IMR-90 (cell line): Measurements from ENCODE around the gene IDI2. TPM values are rescaled to one million over a fixed set of nuclear protein-coding genes. Genes with fewer than 3 reads are reported as not detected.

Source experiments
- ATAC-seq: fragments of 200-7000 bp; cut with Tn5 transposase; 2 replicates; pipeline ENCODE4 v1.9.1; 2020; ENCODE audit warnings: low read depth, mild to moderate bottlenecking, moderate library complexity
- Bru-seq: library from RNA; stranded (reverse); fragments of 400-500 nt; gene quantifications from one replicate; lab custom pipeline; 2021; lab: Mats Ljungman, UMichigan
- BruChase-seq, 2 experiments: library from RNA; stranded (reverse); fragments of 400-500 nt; gene quantifications; one replicate each; lab custom pipeline; 2021; lab: Mats Ljungman, UMichigan
- BruUV-seq: library from RNA; stranded (reverse); fragments of 400-500 nt; replicated peaks from 2 replicates; lab custom pipeline; 2021; lab: Mats Ljungman, UMichigan
- CTCF ChIA-PET: fragments of 300-600 bp; formaldehyde crosslinking; extraction: SDS; loops from one replicate; lab custom pipeline; 2021; ENCODE audit warnings: antibody characterized with exemption; lab: Yijun Ruan, JAX
- POLR2A ChIA-PET: fragments of 300-600 bp; sonication (Branson Sonifier 250); formaldehyde crosslinking; loops from one replicate; lab custom pipeline; 2022; ENCODE audit warnings: antibody characterized with exemption; ENCODE audit not compliant: unreplicated experiment; lab: Charles Lee
- DNase-seq: peaks from one replicate; pipeline ENCODE4 v3.0.0; 2013
- H2AFZ ChIP-seq: replicated peaks from 2 replicates; pipeline ENCODE3; 2013; ENCODE audit warnings: low read length, mild to moderate bottlenecking; ENCODE audit not compliant: poor library complexity
- H2AK5ac ChIP-seq: 2 replicates; pipeline ENCODE4 v1.6.1; 2013; ENCODE audit warnings: low read depth, low read length, inconsistent platforms
- H2AK9ac ChIP-seq: replicated peaks from 2 replicates; pipeline ENCODE3; 2013; ENCODE audit warnings: mild to moderate bottlenecking, low read depth, low read length, moderate library complexity; ENCODE audit not compliant: poor library complexity
- H2BK120ac ChIP-seq: 2 replicates; pipeline ENCODE4 v1.6.1; 2013; ENCODE audit warnings: low read depth, low read length, inconsistent platforms
- H2BK15ac ChIP-seq: 3 replicates; pipeline ENCODE4 v1.6.1; 2013; ENCODE audit warnings: low read depth, low read length, inconsistent platforms
- H2BK20ac ChIP-seq: 2 replicates; pipeline ENCODE4 v1.6.1; 2013; ENCODE audit warnings: low read depth, mild to moderate bottlenecking, inconsistent platforms, low read length, moderate library complexity
- H2BK5ac ChIP-seq: 2 replicates; pipeline ENCODE4 v1.6.1; 2013; ENCODE audit warnings: mild to moderate bottlenecking, low read depth, low read length, inconsistent platforms; ENCODE audit not compliant: poor library complexity, severe bottlenecking
- H3K14ac ChIP-seq: replicated peaks from 2 replicates; pipeline ENCODE4 v1.6.1; 2013; ENCODE audit warnings: low read depth, low read length, inconsistent platforms
- H3K18ac ChIP-seq: 2 replicates; pipeline ENCODE4 v1.6.1; 2013; ENCODE audit warnings: low read depth, low read length, control low read depth
- H3K23ac ChIP-seq: 2 replicates; pipeline ENCODE4 v1.6.1; 2013; ENCODE audit warnings: low read depth, low read length, inconsistent platforms
- H3K27ac ChIP-seq: 2 replicates; pipeline ENCODE4 v1.5.1; 2013; ENCODE audit warnings: mild to moderate bottlenecking, control low read depth, low read length; ENCODE audit not compliant: insufficient read depth
- H3K27me3 ChIP-seq: 2 replicates; pipeline ENCODE4 v1.6.1; 2013; ENCODE audit warnings: low read length; ENCODE audit not compliant: control insufficient read depth, insufficient read depth
- H3K36me3 ChIP-seq: 2 replicates; pipeline ENCODE4 v1.6.1; 2013; ENCODE audit warnings: low read length, mixed read lengths; ENCODE audit not compliant: control insufficient read depth, insufficient read depth
- H3K4ac ChIP-seq: 2 replicates; pipeline ENCODE4 v1.6.1; 2013; ENCODE audit warnings: low read depth, low read length, inconsistent platforms
- H3K4me1 ChIP-seq: 2 replicates; pipeline ENCODE4 v1.6.1; 2013; ENCODE audit warnings: low read length, mixed read lengths; ENCODE audit not compliant: control insufficient read depth, insufficient read depth
- H3K4me2 ChIP-seq: 2 replicates; pipeline ENCODE4 v1.6.1; 2013; ENCODE audit warnings: low read depth, mild to moderate bottlenecking, control low read depth, low read length, moderate library complexity
- H3K4me3 ChIP-seq: 2 replicates; pipeline ENCODE4 v1.5.1; 2013; ENCODE audit warnings: low read depth, mild to moderate bottlenecking, control low read depth, low read length, moderate library complexity; ENCODE audit not compliant: insufficient read depth
- H3K56ac ChIP-seq: 2 replicates; pipeline ENCODE4 v1.6.1; 2013; ENCODE audit warnings: low read length, inconsistent platforms; ENCODE audit not compliant: insufficient read depth; ENCODE audit errors: extremely low read depth
- H3K79me1 ChIP-seq, 2 experiments: 2 replicates each; pipeline ENCODE4 v1.6.1; 2013; ENCODE audit warnings: low read length in 2 of 2, inconsistent platforms in 1 of 2, low read depth in 1 of 2
- H3K9ac ChIP-seq: 2 replicates; pipeline ENCODE4 v1.6.1; 2013; ENCODE audit warnings: low read depth, low read length, control low read depth
- H3K9me1 ChIP-seq: 2 replicates; pipeline ENCODE4 v1.6.1; 2013; ENCODE audit warnings: low read length, inconsistent platforms; ENCODE audit not compliant: insufficient read depth
- H3K9me3 ChIP-seq: 2 replicates; pipeline ENCODE4 v1.6.1; 2013; ENCODE audit warnings: low read length; ENCODE audit not compliant: control insufficient read depth, insufficient read depth
- H4K20me1 ChIP-seq: 2 replicates; pipeline ENCODE4 v1.6.1; 2013; ENCODE audit warnings: low read length, inconsistent platforms; ENCODE audit not compliant: insufficient read depth
- H4K5ac ChIP-seq: 2 replicates; pipeline ENCODE4 v1.6.1; 2013; ENCODE audit warnings: mild to moderate bottlenecking, low read depth, low read length, control low read depth
- H4K8ac ChIP-seq, 2 experiments: 2 replicates each; pipeline ENCODE4 v1.6.1; 2013; ENCODE audit warnings: low read depth in 2 of 2, low read length in 2 of 2, control low read depth in 1 of 2, inconsistent platforms in 1 of 2
- H4K91ac ChIP-seq: 2 replicates; pipeline ENCODE4 v1.6.1; 2013; ENCODE audit warnings: low read depth, low read length, inconsistent platforms; ENCODE audit not compliant: insufficient read depth
- CHD1 ChIP-seq: IDR thresholded peaks from 2 replicates; pipeline ENCODE4 v1.6.1; 2012; ENCODE audit warnings: low read depth, low read length, improper control_type of control experiment
- CTCF ChIP-seq: conservative IDR thresholded peaks from 2 replicates; pipeline ENCODE4 v1.5.1; 2012; ENCODE audit warnings: mild to moderate bottlenecking, low read depth, low read length, improper control_type of control experiment
- ELK1 ChIP-seq: fragments of 150-350 bp; IDR thresholded peaks from 2 replicates; pipeline ENCODE4 v1.6.1; 2016; ENCODE audit warnings: low read depth, mild to moderate bottlenecking, low read length, moderate library complexity, borderline replicate concordance
- MAFK ChIP-seq: IDR thresholded peaks from 2 replicates; pipeline ENCODE4 v1.6.1; 2012; ENCODE audit warnings: low read depth, low read length, improper control_type of control experiment
- MAZ ChIP-seq: IDR thresholded peaks from 2 replicates; pipeline ENCODE4 v1.6.1; 2012; ENCODE audit warnings: low read depth, mild to moderate bottlenecking, low read length, improper control_type of control experiment, moderate library complexity, borderline replicate concordance
- MXI1 ChIP-seq: IDR thresholded peaks from 2 replicates; pipeline ENCODE4 v1.6.1; 2012; ENCODE audit warnings: low read depth, mild to moderate bottlenecking, low read length, moderate library complexity, borderline replicate concordance
- POLR2A ChIP-seq: IDR thresholded peaks from 2 replicates; pipeline ENCODE4 v1.6.1; 2012; ENCODE audit warnings: mild to moderate bottlenecking, low read depth, low read length
- RFX5 ChIP-seq: IDR thresholded peaks from 2 replicates; pipeline ENCODE4 v1.8.0; 2012; ENCODE audit warnings: low read depth, mild to moderate bottlenecking, low read length, moderate library complexity
- SMC3 ChIP-seq: fragments of 150-350 bp; IDR thresholded peaks from 2 replicates; pipeline ENCODE4 v1.6.1; 2016; ENCODE audit warnings: low read depth, mild to moderate bottlenecking, antibody characterized with exemption, low read length, moderate library complexity
- WGBS, 2 experiments: methylation state at CpG; one replicate each; pipeline versions ENCODE4 v1.1.5 to v1.1.7; 2013; ENCODE audit warnings: missing lambda C conversion rate in 2 of 2; ENCODE audit not compliant: insufficient read length in 1 of 2; ENCODE audit errors: extremely low coverage in 2 of 2; 5-methylcytosine and 5-hydroxymethylcytosine counted together
- dilution Hi-C: fragments of 300-500 bp; cut with HindIII; formaldehyde crosslinking; loops from one replicate; pipeline ENCODE4 v1.14.3; 2018; ENCODE audit warnings: low sequenced_read_pairs; ENCODE audit not compliant: unreplicated experiment
- in situ Hi-C: fragments of 300-500 bp; cut with MboI; formaldehyde crosslinking; loops from 3 replicates; pipeline ENCODE4 v1.14.3; 2019; ENCODE audit warnings: low sequenced_read_pairs, inconsistent platforms, mixed read lengths
- intact Hi-C: fragments of 100-400 bp; cut with micrococcal nuclease; formaldehyde crosslinking; loops from 2 replicates; pipeline ENCODE4 v1.10.0; 2022
- long read RNA-seq: library from polyadenylated mRNA; unstranded; transcript quantifications from one replicate; pipeline ENCODE4 v2.0.0, GENCODE V29; 2021; ENCODE audit not compliant: unreplicated experiment
- polyA plus RNA-seq, 3 experiments: library from polyadenylated mRNA; depleted of rRNA; stranded (reverse); fragments of >200 nt; gene quantifications; 2 replicates each; pipeline ENCODE4 v1.2.3, GENCODE V29; 2012; ENCODE audit warnings: low replicate concordance in 1 of 3
- total RNA-seq: library from RNA; depleted of rRNA; stranded (reverse); fragments of >200 nt; gene quantifications from 2 replicates; pipeline ENCODE4 v1.2.3, GENCODE V29; 2012; rRNA removed

Gene IDI2
- not detected in 2 replicates for total RNA-seq
- not detected in 2 replicates for polyA plus RNA-seq (2012; rRNA removed)
- polyA plus RNA-seq (2012; cell fraction: cytosol; rRNA removed) = not detected in 2 replicates
- polyA plus RNA-seq (2012; cell fraction: nucleus; rRNA removed; ENCODE audit: low replicate concordance) = not detected in 2 replicates
- percentile 5 among the genes with signal in this experiment for Bru-seq, nascent RNA
- BruChase-seq, experiment 1, labeled RNA remaining after a 6-hour chase = percentile 9 among the genes with signal in this experiment
- not detected for BruChase-seq, experiment 2, labeled RNA remaining after a 2-hour chase
- long read RNA-seq = 0 reads

DNA sequence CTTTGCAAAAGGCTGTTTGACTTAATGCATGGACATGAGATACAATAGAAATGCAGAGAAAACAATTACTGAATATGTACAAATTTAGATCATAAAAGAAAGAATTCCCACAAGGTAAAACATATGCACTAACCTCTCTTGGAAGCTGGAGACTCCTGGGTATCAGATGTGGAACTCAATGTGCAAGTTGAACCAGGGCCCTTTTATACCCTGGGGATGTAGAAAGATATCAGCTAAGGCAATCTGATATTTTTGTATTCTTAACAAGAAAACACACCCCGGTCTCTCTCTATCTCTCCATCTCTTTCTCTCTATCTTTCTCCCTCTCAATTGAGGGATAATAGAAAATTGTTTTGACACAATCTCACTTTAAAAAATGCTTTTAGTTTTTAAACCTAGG lies at the start of gene IDI2:
Gene IDI2 (minus strand): TSS at position 177 of the 400 bp plus-strand sequence. CDS start 1,136 bp downstream, outside the sequence.
- H4K5ac ChIP-seq = no peak within 1 kb of the TSS
- H2AK9ac ChIP-seq = no peak within 1 kb of the TSS
- no peak within 1 kb of the TSS for H2AK5ac ChIP-seq
- H2AFZ ChIP-seq = no peak within 1 kb of the TSS
- H3K36me3 ChIP-seq = no peaks in the 10 kb centered on the region; the same call in 1 of the 2 replicates
- H3K23ac ChIP-seq = no peak within 1 kb of the TSS
- no peaks in the 10 kb centered on the region for H4K20me1 ChIP-seq
- H3K27ac ChIP-seq = no peak within 1 kb of the TSS
- intact Hi-C loops = no loop called here
- H3K4me2 ChIP-seq = no peak within 1 kb of the TSS
- no peak for ATAC-seq
- no CpG with 5 or more reads among the region's 1 CpG for WGBS, 2 experiments
- in situ Hi-C loops = no loop called here
- no peak for DNase-seq
- POLR2A ChIA-PET = no interaction called here
- CTCF ChIA-PET = no interaction called here
- no peaks in the 10 kb centered on the region for H3K4me1 ChIP-seq
- no peaks in the 10 kb centered on the region for H3K9me3 ChIP-seq
- H3K27me3 ChIP-seq = no peaks in the 10 kb centered on the region
- TF ChIP-seq POLR2A (no peak), MXI1 (no peak), MAFK (no peak), ELK1 (no peak), CHD1 (no peak), SMC3 (no peak), MAZ (no peak), CTCF (no peak), RFX5 (no peak)
- H3K9me1 ChIP-seq = no peaks in the 10 kb centered on the region
- dilution Hi-C loops = no loop called here
- H3K14ac ChIP-seq = no peak within 1 kb of the TSS
- H3K79me1 ChIP-seq = no peaks in the 10 kb centered on the region
- no peak within 1 kb of the TSS for H2BK15ac ChIP-seq
- no peak within 1 kb of the TSS for H3K56ac ChIP-seq
- H2BK120ac ChIP-seq = no peak within 1 kb of the TSS
- no peak within 1 kb of the TSS for H3K9ac ChIP-seq
- no peak within 1 kb of the TSS for H3K4me3 ChIP-seq
- H4K91ac ChIP-seq = no peak within 1 kb of the TSS
- H2BK5ac ChIP-seq = no peak within 1 kb of the TSS
- H3K18ac ChIP-seq = no peak within 1 kb of the TSS
- BruUV-seq = no TSS peak
- no peak within 1 kb of the TSS for H4K8ac ChIP-seq
- no peak within 1 kb of the TSS for H2BK20ac ChIP-seq
- H3K4ac ChIP-seq = no peak within 1 kb of the TSS
